Measurements from ENCODE around the gene STAG2. TPM values are rescaled to one million over a fixed set of nuclear protein-coding genes. Genes with fewer than 3 reads are reported as not detected.

STAG2 gene
- total RNA-seq, 6 experiments from 2014 or later, result 38.8 to 48.6 (median 46.3) TPM

GRCh38 chrX:124145749-124146148 is 184.2 kb downstream of the STAG2 start:
- H3K4me1 Mint-ChIP-seq (ENCODE audit: low read depth), result no peaks in the 10 kb centered on the region
- no peaks in the 10 kb centered on the region for H3K36me3 Mint-ChIP-seq (ENCODE audit: low read depth)
- no peak for TF ChIP-seq CTCF (IDR thresholded peaks at IDR 0.05)
- DNase-seq, result no peak
- H3K27ac Mint-ChIP-seq, result no peak overlapping the region
- peaks cover 5% of the 10 kb centered on the region; the same call in 1 of the 2 replicates for H3K9me3 Mint-ChIP-seq
- H3K27me3 Mint-ChIP-seq (ENCODE audit: insufficient read depth), result no peaks in the 10 kb centered on the region; the same call in 1 of the 2 replicates
- no peak overlapping the region for H3K4me3 Mint-ChIP-seq

GRCh38 chrX:124151195-124151594 is 189.7 kb downstream of the STAG2 start:
- DNase-seq, result no peak
- Mint-ChIP-seq H3K9me3 (no peaks in the 10 kb centered on the region), H3K4me3 (no peak overlapping the region), H3K27me3 (ENCODE audit: insufficient read depth) (no peaks in the 10 kb centered on the region; the same call in 1 of the 2 replicates), H3K36me3 (ENCODE audit: low read depth) (no peaks in the 10 kb centered on the region), H3K27ac (no peak overlapping the region), H3K4me1 (ENCODE audit: low read depth) (no peaks in the 10 kb centered on the region)
- TF ChIP-seq CTCF (IDR thresholded peaks at IDR 0.05), result no peak

Other genes starting within 250 kb of the STAG2 start
- gene THOC2, start 228.7 kb upstream of the STAG2 start, total RNA-seq (2021; fragmentation: NEBNext Ultra II Directional; extraction: Animal tissue kit (Norgen Biotek cat#: 25700)), result 10 to 100 TPM; 49.9 to 54.3 (median 52.9) TPM
- gene XIAP, start 101.7 kb upstream of the STAG2 start, total RNA-seq (2021; fragmentation: NEBNext Ultra II Directional; extraction: Animal tissue kit (Norgen Biotek cat#: 25700)), result 10 to 100 TPM; 34.4 to 48.4 (median 38.8) TPM